Pons (tissue), 1 donor: ENCODE data around the gene MOK.
A peak's percentile ranks its signal among the peaks of the same experiment; 100 is the strongest.

Experiments
- DNase-seq: peaks from one replicate; pipeline ENCODE4 v3.0.0-alpha.2; 2016; ENCODE audit warnings: low spot score

MOK gene

GRCh38 chr14:102283631-102284129 is 21.3 kb downstream of the MOK start:
- no peak for DNase-seq

- no peak for DNase-seq
These were observed 22.1 kb downstream of the MOK start for GRCh38 chr14:102282751-102283465.

- DNase-seq = no peak
These were observed 24.5 kb downstream of the MOK start for GRCh38 chr14:102280376-102280962.

GRCh38 chr14:102279688-102280348 is 25.1 kb downstream of the MOK start:
- no peak for DNase-seq

DNA sequence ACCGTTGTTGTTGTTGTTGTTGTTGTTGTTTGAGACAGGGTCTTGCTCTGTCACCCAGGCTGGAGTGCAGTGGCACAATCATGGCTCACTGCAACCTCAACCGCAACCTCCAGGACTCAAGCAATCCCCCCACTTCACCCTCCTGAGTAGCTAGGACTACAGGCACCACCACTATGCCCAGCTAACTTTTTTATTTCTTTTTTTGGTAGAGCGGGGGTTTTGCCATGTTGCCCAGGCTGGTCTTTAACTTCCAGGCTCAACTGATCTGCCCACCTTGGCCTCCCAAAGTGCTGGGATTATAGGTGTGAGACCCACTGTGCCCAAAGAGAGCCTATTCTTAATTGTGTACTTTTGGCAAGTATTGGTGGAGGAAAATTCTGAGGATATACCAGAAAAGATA is 25.7 kb downstream of the MOK start:
- no peak for DNase-seq

- DNase-seq = no peak
These were observed 26.4 kb downstream of the MOK start for GRCh38 chr14:102278631-102278935.

DNA sequence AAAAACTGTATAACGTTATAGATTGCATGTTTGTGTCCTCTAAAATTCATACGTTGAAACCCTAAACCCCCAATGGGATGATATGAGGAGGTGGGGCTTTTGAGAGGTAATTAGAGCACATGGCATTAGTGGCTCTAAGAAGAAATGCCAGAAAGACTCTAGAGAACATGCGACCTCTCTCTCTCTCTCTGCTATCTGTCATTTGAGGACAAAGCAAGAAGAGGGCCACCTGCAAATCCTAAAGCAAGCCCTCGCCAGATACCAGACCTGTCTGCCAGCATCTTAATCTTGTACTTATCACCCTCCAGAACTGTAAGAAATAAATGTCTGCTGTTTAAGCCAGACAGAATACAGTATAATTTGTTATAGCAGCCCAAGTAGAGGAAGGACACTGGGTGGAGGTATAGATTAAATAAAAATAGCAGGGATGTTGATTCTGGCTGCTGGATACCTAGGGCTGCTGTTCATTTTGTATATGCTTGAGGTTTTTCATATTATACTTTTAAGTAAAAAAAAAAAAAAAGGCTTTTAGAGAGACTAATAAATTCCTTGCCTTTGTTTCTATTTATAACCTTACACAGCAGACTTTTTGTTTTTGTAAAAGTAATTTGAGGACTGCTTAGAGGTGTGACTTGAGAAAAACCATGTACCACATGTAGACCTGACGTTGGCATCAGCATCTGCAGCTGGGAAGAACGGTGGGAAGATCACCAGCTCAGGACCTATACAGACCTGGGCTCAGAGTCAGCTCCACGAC is 26.9 kb downstream of the MOK start:
- DNase-seq = no peak

GRCh38 chr14:102275866-102276265 is 29.1 kb downstream of the MOK start:
- DNase-seq = no peak

GRCh38 chr14:102272392-102272791 is 32.6 kb downstream of the MOK start:
- DNase-seq = no peak

- no peak for DNase-seq
These were observed 40.2 kb downstream of the MOK start for GRCh38 chr14:102264775-102265174.

- DNase-seq = no peak
These were observed 40.6 kb downstream of the MOK start for GRCh38 chr14:102264355-102264754.

DNA sequence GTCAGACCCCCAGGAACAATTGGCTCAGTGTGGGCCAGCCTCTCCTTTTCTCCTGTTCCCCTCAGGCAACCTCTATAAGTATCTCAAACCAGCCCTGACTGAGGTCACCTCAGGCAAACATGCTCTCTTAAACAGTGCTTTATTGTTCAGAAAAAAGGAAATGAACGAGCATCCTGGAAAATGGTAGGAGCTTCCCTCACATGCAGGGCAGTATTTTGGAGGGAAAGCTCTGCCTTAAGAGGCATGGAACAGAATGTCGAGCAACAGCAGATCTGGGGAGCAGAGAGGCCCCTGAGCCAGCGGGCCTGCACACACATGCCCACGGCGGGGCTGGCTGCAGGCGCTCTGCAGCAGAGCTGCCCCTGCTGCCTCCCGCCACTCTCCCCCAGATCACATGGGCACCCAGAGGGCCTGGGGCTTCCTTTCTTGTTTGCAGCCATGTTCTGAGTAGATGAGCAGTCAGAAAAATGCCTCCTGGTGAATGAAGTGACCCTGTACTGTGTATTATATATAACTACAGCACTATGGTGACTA is 42.0 kb downstream of the MOK start:
- DNase-seq = peak; percentile 61

DNA sequence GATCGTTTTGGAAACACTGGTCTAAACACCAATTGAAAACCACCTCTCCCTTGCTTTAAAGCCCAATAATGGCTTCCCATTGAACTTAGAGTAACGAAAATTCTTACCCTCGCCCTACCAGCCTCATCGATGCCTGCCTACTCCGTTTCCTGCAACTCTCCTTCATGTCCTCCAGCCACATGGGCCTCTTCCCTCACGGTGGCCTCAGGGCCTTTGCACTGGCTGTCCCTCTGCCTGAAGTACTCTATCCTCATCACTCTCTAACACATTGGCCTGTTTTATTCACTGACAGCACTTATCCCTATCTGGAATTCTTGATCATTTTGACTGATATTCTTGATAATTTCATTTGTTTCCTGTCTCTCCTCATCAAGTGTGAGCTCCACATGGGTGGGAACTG is 46.8 kb downstream of the MOK start:
- DNase-seq = no peak

DNA sequence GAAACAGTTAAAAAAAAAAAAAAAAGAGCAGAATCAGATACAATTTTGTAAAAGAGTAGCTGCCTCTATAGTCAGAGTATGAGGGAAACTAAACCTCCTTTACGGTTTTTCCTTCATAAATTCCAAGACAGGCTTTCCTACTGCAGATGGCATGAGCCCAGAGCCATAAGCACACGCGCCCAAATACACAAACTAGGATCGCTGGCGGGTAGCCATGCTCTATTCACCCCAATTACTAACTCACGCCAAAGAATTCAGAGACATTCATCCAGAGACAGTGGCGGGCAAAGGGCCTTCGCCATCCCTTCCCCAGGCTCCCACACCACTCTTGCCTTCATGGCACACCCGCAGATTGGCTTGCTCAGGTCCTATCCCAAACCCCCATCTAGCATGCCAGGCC is 48.2 kb downstream of the MOK start:
- no peak for DNase-seq

DNA sequence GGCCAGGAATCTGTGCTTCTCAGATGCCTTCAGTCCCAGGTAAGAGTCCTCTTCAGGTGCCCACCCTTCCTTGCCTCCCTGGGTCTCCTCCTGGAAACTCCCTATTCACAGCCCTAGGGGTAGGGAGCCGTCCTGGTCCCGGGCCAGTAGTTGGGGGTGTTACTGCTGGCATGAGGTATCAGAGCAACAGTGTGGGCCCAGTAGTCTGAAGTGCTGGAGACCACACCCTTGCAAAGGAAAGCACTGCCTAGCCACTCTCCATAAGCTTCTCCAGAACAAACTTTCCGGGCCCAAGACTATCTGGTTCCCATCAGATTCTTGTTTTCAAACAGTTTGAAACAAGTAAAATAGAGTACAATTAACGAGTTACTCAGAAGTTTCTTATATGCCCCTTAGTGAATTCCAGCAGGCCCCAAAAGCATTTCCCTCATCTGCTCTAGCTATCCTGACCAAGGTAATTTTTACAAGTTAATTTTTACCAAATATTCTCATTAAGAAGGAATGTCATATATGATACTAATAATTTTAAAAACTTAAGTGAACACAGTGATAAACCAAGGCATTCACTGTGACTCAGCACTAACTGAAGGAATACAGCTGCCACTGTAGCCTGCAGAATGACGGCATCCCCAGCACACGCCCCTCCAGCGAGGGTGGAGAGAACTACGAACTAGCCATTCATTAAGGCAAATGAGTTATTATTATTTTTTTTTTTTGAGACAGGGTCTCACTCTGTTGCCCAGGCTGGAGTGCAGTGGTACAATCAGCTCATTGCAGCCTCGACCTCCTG is 49.4 kb downstream of the MOK start:
- no peak for DNase-seq

DNA sequence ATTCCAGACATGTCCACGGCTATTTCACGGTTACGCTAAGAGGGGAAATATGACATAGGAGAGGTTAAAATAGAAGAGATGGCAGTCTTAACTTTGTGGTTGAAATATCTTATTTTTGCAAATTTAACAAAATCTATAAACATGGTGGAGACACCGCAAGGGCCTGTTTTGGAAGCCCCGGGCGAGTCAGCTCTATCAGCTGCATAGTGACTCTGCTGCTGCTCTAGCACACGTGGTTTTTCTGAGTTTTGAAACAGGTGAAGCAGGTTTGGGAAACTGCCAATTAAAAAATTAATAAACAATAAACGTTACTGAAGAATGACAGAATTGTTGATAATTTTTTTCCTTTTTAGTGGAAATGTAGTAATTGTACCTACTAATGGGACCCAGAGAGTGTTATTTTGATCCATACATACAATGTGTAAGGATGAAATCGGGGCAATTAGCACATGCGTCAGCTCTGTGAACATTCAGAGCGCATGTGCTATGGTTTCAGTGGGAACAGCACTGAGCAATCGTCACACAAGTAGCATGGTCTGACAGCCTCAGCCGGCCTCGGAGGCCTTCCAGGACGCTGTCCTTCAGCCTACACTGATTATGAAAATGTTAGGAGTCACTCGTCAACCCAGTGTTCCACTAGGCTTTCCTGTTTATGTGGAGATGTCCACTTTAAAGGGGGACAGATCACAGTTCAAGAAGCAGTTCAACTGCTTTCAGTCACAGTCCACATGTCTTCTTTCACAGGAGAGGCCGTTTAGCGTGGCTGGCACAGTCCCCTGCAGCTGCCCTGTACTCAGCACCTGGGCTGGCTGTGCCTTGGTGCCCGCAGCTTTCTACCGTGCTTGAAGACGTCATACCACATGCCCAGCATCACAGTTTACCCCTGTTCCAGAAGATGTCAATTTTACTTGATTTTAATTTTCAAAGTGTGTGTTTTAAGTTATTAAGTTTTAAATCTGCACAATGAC is 51.8 kb downstream of the MOK start:
- DNase-seq = no peak

GRCh38 chr14:102251161-102251560 is 53.8 kb downstream of the MOK start:
- no peak for DNase-seq

- DNase-seq = no peak
These were observed 54.3 kb downstream of the MOK start for GRCh38 chr14:102250636-102251035.

DNA sequence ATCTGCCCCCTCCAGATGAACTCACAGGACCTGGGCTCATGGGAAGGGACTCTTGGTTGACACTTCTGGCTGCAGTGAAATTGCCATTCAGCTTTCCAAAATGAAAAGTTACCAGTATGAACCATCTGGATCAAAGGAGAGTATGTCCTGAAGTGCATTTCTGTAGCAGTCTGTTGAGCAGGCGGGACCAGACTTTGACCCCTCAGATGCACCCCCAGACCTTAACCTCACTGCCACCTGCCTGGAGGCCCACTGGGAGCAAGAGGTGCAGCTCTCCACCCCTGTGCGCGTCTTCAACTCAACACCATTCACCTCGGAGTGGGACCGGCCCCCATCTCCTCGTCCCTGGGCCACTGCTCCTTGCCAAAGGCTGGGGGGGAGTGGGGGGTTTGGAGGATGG is 55.0 kb downstream of the MOK start:
- no peak for DNase-seq

DNA sequence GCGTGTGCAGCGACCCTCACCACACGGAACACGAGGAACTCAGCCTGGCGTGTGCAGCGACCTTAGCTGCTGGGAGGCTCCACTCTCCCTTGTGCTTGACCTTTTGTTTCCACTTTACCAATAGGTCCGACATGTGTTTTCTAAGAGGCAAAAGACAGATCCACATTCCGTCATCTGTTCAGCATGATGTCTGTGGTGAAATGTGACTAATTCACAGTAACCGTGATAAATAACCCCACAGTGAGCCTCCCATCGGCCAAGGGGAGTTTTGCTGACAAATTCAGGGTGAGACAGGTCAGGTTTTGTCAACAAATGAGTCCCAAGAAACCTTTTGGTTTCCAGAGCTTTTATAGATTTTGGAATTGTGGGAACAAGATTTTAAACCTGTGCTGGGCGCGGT is 55.9 kb downstream of the MOK start:
- no peak for DNase-seq

DNA sequence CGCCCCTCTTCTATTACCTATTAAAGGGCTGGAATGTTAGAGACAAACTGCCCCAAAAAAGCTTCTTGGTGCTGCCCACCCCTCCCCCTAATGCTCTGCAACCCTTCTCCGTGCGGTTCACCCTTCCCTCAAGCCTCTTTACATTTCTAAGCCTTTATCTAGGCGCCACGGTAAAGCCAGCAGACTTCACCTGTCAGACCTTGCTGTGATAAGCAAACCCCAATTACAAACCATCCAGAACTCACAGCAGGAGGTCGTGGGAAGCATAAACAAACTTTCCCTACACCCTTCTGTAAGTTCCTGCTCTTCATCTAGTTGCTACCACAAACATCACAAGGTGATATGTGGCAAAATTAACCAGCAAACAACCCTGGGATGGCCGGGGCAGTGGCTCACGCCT is 56.8 kb downstream of the MOK start:
- no peak for DNase-seq
